Vagina (tissue), 2 donors: ENCODE measurements around the gene NRIP3. TPM values are rescaled to one million over a fixed set of nuclear protein-coding genes. Genes with fewer than 3 reads are reported as not detected.
A peak's percentile ranks its signal among the peaks of the same experiment; 100 is the strongest.

Experiments used
- DNase-seq, 2 donors: peaks; one replicate each; pipeline ENCODE4 v3.0.0-alpha.2; 2017; ENCODE audit errors: extremely low spot score in 2 of 2
- H3K27ac ChIP-seq: fragments of 200-600 bp; sonication (generic); one replicate; pipeline ENCODE4 v1.5.1; 2019
- H3K27me3 ChIP-seq: fragments of 200-600 bp; sonication (generic); one replicate; pipeline ENCODE4 v1.5.1; 2019
- H3K36me3 ChIP-seq, 2 donors: fragments of 200-600 bp; sonication (generic); one replicate each; pipeline ENCODE4 v1.5.1; 2017 to 2019
- H3K4me1 ChIP-seq: fragments of 200-600 bp; sonication (generic); one replicate; pipeline ENCODE4 v1.5.1; 2019
- H3K4me3 ChIP-seq, 2 donors: fragments of 200-600 bp; sonication (generic); 1 replicate in 1 of 2; 2 replicates in 1 of 2; pipeline ENCODE4 v1.5.1; 2016 to 2019
- H3K9me3 ChIP-seq: fragments of 200-600 bp; sonication (generic); one replicate; pipeline ENCODE4 v1.5.1; 2019
- POLR2A ChIP-seq, 2 donors: fragments of 450-650 bp; IDR thresholded peaks; one replicate each; pipeline ENCODE4 v1.6.1; 2017; ENCODE audit warnings: antibody characterized with exemption in 2 of 2, mild to moderate bottlenecking in 2 of 2, moderate library complexity in 2 of 2
- POLR2AphosphoS5 ChIP-seq, 2 donors: sonication (generic); formaldehyde crosslinking; IDR thresholded peaks; one replicate each; pipeline ENCODE4 v1.9.0; 2017; ENCODE audit warnings: antibody characterized with exemption in 2 of 2, mild to moderate bottlenecking in 2 of 2, low read depth in 1 of 2; ENCODE audit not compliant: insufficient read depth in 1 of 2
- intact Hi-C: fragments of 100-400 bp; cut with DNase I; formaldehyde crosslinking; loops from one replicate; pipeline ENCODE4 v1.15.1; 2023
- total RNA-seq: library from RNA; depleted of rRNA; stranded (reverse); fragments of >200 nt; gene quantifications from one replicate; pipeline ENCODE4 v1.2.3, GENCODE V29; 2016
- TF ChIP-seq, protein P1 (sequence below), 3 experiments: fragments of 450-650 bp in 2 of 3; fragments of 200-600 bp in 1 of 3; sonication (generic) in 1 of 3; IDR thresholded peaks; one replicate each; pipeline ENCODE4 v1.5.1; 2017 to 2019; ENCODE audit warnings: antibody characterized with exemption in 3 of 3, mild to moderate bottlenecking in 2 of 3, moderate library complexity in 2 of 3

Gene NRIP3
- 1.2 TPM for total RNA-seq

DNA sequence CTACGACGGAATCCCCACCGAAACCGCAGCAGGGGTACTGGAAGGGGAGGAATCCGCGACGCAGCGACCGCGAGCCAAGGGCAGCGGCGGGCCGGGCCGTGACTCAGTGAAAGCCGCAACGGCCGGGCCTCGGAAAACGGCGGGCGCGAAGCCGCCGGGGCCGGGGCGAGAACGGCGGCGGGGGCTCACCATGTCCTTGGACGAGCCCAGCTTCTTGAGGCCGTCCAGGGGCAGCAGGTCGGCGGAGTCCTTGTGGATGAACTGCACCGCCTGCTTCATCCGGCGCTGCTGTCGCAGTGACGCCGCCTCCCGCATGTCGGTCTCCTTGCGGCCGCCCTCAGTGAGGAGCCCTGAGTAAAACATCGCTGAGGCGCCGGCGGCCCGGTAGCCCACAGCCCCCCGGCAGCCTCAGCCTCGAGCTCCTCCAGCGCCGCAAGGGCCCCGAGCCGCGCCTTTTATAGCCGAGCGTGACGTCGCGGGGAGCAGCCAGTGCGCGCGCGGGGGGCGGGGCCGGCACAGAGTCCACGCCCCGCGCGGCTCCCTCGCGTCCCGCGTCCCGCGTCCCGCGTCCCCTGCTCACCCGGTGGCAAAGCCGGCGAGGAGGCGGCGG lies at the start of gene NRIP3:
NRIP3 (minus strand) TSS at position 429 of the 610 bp plus-strand sequence; CDS start at position 363, 66 bp downstream.
- H3K27me3 ChIP-seq = no peaks in the 10 kb centered on the region
- peak within 1 kb of the TSS; percentile 48 to 51 for H3K4me3 ChIP-seq
- H3K9me3 ChIP-seq = no peaks in the 10 kb centered on the region
- intact Hi-C loops = no loop called here
- no peak within 1 kb of the TSS for H3K27ac ChIP-seq
- TF ChIP-seq POLR2AphosphoS5 (IDR thresholded peaks at IDR 0.05; ENCODE audit: insufficient read depth in 1 of 2, low read depth in 1 of 2) (peak in 1 of 2 donors; percentile 63), POLR2A (IDR thresholded peaks at IDR 0.05) (no peak)
- TF ChIP-seq, protein P1, sequence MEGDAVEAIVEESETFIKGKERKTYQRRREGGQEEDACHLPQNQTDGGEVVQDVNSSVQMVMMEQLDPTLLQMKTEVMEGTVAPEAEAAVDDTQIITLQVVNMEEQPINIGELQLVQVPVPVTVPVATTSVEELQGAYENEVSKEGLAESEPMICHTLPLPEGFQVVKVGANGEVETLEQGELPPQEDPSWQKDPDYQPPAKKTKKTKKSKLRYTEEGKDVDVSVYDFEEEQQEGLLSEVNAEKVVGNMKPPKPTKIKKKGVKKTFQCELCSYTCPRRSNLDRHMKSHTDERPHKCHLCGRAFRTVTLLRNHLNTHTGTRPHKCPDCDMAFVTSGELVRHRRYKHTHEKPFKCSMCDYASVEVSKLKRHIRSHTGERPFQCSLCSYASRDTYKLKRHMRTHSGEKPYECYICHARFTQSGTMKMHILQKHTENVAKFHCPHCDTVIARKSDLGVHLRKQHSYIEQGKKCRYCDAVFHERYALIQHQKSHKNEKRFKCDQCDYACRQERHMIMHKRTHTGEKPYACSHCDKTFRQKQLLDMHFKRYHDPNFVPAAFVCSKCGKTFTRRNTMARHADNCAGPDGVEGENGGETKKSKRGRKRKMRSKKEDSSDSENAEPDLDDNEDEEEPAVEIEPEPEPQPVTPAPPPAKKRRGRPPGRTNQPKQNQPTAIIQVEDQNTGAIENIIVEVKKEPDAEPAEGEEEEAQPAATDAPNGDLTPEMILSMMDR (IDR thresholded peaks at IDR 0.05) = no peak
- H3K4me1 ChIP-seq = peaks cover 25% of the 10 kb centered on the region
- DNase-seq = no peak
- no peaks in the 10 kb centered on the region for H3K36me3 ChIP-seq

DNA sequence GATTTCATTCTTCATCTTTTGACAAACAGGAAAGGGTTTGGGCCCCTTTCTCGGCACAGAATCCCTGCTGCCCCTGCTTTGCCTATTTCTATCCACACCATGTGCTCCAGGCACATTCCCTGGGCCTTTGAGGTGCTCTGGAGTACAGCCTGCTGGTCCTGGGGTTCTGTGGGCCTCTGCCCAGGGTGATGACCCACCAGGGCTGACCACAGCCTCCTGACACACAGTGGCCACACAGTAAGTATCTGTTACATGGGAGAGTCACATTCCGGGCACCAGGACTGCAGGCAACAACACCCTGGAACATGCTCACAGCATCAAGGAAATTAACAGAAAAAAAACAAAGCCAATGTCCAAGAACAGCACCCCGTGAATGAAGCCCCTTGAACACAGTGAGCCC lies 48.5 kb upstream of the NRIP3 start:
- H3K4me1 ChIP-seq = peaks cover 7% of the 10 kb centered on the region
- no peak overlapping the region for H3K4me3 ChIP-seq
- no peaks in the 10 kb centered on the region for H3K36me3 ChIP-seq
- H3K9me3 ChIP-seq = no peaks in the 10 kb centered on the region
- no peaks in the 10 kb centered on the region for H3K27me3 ChIP-seq
- intact Hi-C loops = no loop called here
- TF ChIP-seq POLR2AphosphoS5 (IDR thresholded peaks at IDR 0.05; ENCODE audit: insufficient read depth in 1 of 2, low read depth in 1 of 2) (no peak), POLR2A (IDR thresholded peaks at IDR 0.05) (no peak)
- TF ChIP-seq, protein P1 (IDR thresholded peaks at IDR 0.05) = no peak
- no peak overlapping the region for H3K27ac ChIP-seq
- DNase-seq = peak in 1 of 2 donors; percentile 52

DNA sequence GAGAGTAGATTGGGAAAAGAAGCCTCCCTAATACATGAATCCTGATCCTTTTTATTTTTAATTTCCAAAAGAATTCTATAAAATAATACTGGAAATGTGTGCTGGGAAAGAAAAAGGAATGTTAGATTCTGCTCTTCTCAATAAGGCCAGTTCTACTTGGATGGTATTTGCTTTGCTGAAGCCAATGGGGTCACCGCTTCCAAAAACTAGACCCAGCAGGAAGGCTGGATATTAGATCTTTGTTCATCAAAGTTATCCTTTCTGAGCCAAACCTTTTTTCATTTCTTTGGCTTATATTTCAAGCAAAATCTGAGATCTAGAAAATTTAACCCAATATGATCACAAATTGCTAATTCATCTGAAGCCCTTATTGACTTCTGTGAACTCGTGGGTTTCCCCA lies 46.2 kb upstream of the NRIP3 start:
- intact Hi-C loops = no loop called here
- TF ChIP-seq POLR2AphosphoS5 (IDR thresholded peaks at IDR 0.05; ENCODE audit: insufficient read depth in 1 of 2, low read depth in 1 of 2) (no peak), POLR2A (IDR thresholded peaks at IDR 0.05) (no peak)
- TF ChIP-seq, protein P1 (IDR thresholded peaks at IDR 0.05) = no peak
- H3K27ac ChIP-seq = no peak overlapping the region
- DNase-seq = no peak
- no peaks in the 10 kb centered on the region for H3K36me3 ChIP-seq
- no peaks in the 10 kb centered on the region for H3K27me3 ChIP-seq
- peaks cover 15% of the 10 kb centered on the region for H3K4me1 ChIP-seq
- no peak overlapping the region for H3K4me3 ChIP-seq
- no peaks in the 10 kb centered on the region for H3K9me3 ChIP-seq

DNA sequence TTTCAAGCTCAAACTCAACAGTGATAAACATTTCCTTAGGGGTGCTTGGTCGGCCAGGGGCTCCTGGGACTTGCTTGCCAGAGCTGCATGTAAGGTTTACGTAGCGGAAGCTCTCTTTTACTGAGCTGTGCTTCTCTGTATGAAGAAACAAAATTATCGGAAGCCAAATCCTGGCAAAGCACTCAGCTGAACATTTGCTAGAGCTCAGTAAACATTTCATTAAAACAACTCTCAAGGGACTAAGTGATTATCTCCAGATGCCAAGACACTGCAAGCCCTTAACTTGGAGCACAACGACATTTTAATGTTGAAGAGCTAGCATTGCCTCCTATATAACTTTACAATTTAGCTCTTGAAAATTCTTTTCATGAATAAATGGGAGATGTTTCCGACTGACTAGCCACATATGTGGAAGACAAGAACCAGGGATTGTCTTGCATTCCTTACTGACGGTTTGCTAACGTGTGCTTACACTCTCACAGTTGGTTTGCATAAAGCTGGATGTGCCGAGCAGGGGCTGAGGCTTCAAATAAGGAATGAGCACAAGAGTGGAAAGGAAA lies 44.2 kb upstream of the NRIP3 start:
- H3K27me3 ChIP-seq = no peaks in the 10 kb centered on the region
- no peaks in the 10 kb centered on the region for H3K36me3 ChIP-seq
- H3K4me1 ChIP-seq = peaks cover 15% of the 10 kb centered on the region
- H3K9me3 ChIP-seq = no peaks in the 10 kb centered on the region
- TF ChIP-seq POLR2AphosphoS5 (IDR thresholded peaks at IDR 0.05; ENCODE audit: insufficient read depth in 1 of 2, low read depth in 1 of 2) (peak in 1 of 2 donors; percentile 19), POLR2A (IDR thresholded peaks at IDR 0.05) (no peak)
- TF ChIP-seq, protein P1 (IDR thresholded peaks at IDR 0.05) = no peak
- no peak for DNase-seq
- peak overlapping the region in 1 of 2 donors; percentile 14 for H3K4me3 ChIP-seq
- intact Hi-C loops = no loop called here
- peak overlapping the region; percentile 22 for H3K27ac ChIP-seq

DNA sequence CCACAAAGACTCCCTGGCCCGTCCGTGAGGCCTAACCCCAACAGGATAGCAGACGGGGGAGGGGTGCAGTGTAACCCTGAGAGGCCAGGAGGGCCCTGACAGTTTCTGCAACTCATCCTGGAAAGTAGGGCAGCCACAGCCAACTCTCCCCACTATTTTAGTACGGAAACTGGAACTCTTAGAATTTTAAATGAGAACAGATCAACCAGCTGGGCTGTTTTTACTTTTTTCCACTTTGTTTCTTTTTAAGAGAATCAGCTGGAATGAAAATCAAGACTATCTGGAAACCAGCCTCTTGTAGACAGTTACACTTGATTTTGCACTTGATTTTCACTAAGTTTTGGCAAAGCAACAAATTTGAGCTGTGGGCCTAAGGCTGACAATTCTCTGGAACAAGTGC lies 42.7 kb upstream of the NRIP3 start:
- intact Hi-C loops = no loop called here
- no peaks in the 10 kb centered on the region for H3K36me3 ChIP-seq
- H3K27ac ChIP-seq = peak overlapping the region; percentile 22
- peaks cover 15% of the 10 kb centered on the region for H3K4me1 ChIP-seq
- H3K9me3 ChIP-seq = no peaks in the 10 kb centered on the region
- no peak for TF ChIP-seq POLR2A (IDR thresholded peaks at IDR 0.05)
- TF ChIP-seq, protein P1 (IDR thresholded peaks at IDR 0.05) = no peak
- TF ChIP-seq POLR2AphosphoS5 (IDR thresholded peaks at IDR 0.05; ENCODE audit: insufficient read depth in 1 of 2, low read depth in 1 of 2) = no peak
- no peaks in the 10 kb centered on the region for H3K27me3 ChIP-seq
- no peak for DNase-seq
- H3K4me3 ChIP-seq = no peak overlapping the region
